ENCODE data around the gene RYK. TPM values are rescaled to one million over a fixed set of nuclear protein-coding genes. Genes with fewer than 3 reads are reported as not detected.
A peak's percentile ranks its signal among the peaks of the same experiment; 100 is the strongest.

RYK gene
- 10 to 100 TPM; 18.7 to 21.0 TPM for total RNA-seq

GRCh38 chr3:134250717-134251220 is at the start of gene RYK:
TSS of gene RYK (minus strand) at chr3:134250859. CDS start at chr3:134250654, 205 bp downstream.
- peaks cover 11% of the 10 kb centered on the region for H3K27me3 Mint-ChIP-seq
- peak within 1 kb of the TSS; percentile 89 for H3K4me3 Mint-ChIP-seq
- peaks cover 19% of the 10 kb centered on the region for H3K36me3 Mint-ChIP-seq
- peaks cover 58% of the 10 kb centered on the region for H3K4me1 Mint-ChIP-seq
- DNase-seq: peak; percentile 85
- peak within 1 kb of the TSS; percentile 93 for H3K27ac Mint-ChIP-seq
- peaks cover 6% of the 10 kb centered on the region for H3K9me3 Mint-ChIP-seq

- H3K4me1 Mint-ChIP-seq: no peaks in the 10 kb centered on the region
- no peak for DNase-seq
- H3K4me3 Mint-ChIP-seq: no peak overlapping the region
- H3K36me3 Mint-ChIP-seq: no peaks in the 10 kb centered on the region
- no peak overlapping the region for H3K27ac Mint-ChIP-seq
- peaks cover 38% of the 10 kb centered on the region for H3K27me3 Mint-ChIP-seq
- H3K9me3 Mint-ChIP-seq: peaks cover 5% of the 10 kb centered on the region
Observed at GRCh38 chr3:134299888-134300206, 49.2 kb upstream of the RYK start.

- Mint-ChIP-seq H3K9me3 (peaks cover 5% of the 10 kb centered on the region), H3K27ac (no peak overlapping the region), H3K27me3 (peaks cover 36% of the 10 kb centered on the region), H3K36me3 (no peaks in the 10 kb centered on the region), H3K4me1 (no peaks in the 10 kb centered on the region), H3K4me3 (no peak overlapping the region)
- DNase-seq: no peak
Observed at GRCh38 chr3:134299185-134299887, 48.7 kb upstream of the RYK start.

- Mint-ChIP-seq H3K27ac (no peak overlapping the region), H3K4me3 (no peak overlapping the region), H3K9me3 (peaks cover 5% of the 10 kb centered on the region), H3K4me1 (no peaks in the 10 kb centered on the region), H3K36me3 (no peaks in the 10 kb centered on the region), H3K27me3 (peaks cover 27% of the 10 kb centered on the region)
- DNase-seq: no peak
Observed at GRCh38 chr3:134298249-134298648, 47.6 kb upstream of the RYK start.

- Mint-ChIP-seq H3K4me1 (no peaks in the 10 kb centered on the region), H3K36me3 (no peaks in the 10 kb centered on the region), H3K4me3 (no peak overlapping the region), H3K27ac (no peak overlapping the region), H3K9me3 (peaks cover 5% of the 10 kb centered on the region), H3K27me3 (peaks cover 27% of the 10 kb centered on the region)
- no peak for DNase-seq
Observed at GRCh38 chr3:134296616-134297015, 46.0 kb upstream of the RYK start.

GRCh38 chr3:134295930-134296329 is 45.3 kb upstream of the RYK start:
- Mint-ChIP-seq H3K4me3 (no peak overlapping the region), H3K36me3 (no peaks in the 10 kb centered on the region), H3K27me3 (peaks cover 33% of the 10 kb centered on the region), H3K27ac (no peak overlapping the region), H3K4me1 (peaks cover 2% of the 10 kb centered on the region), H3K9me3 (peaks cover 5% of the 10 kb centered on the region)
- DNase-seq: no peak

- Mint-ChIP-seq H3K9me3 (peaks cover 5% of the 10 kb centered on the region), H3K27ac (no peak overlapping the region), H3K36me3 (no peaks in the 10 kb centered on the region), H3K4me1 (peaks cover 2% of the 10 kb centered on the region), H3K27me3 (peaks cover 34% of the 10 kb centered on the region), H3K4me3 (no peak overlapping the region)
- peak; percentile 64 for DNase-seq
Observed at GRCh38 chr3:134294302-134295280, 43.9 kb upstream of the RYK start.

GRCh38 chr3:134291319-134292254 is 40.9 kb upstream of the RYK start:
- no peaks in the 10 kb centered on the region for H3K36me3 Mint-ChIP-seq
- H3K9me3 Mint-ChIP-seq: peaks cover 5% of the 10 kb centered on the region
- no peak overlapping the region for H3K27ac Mint-ChIP-seq
- peaks cover 48% of the 10 kb centered on the region for H3K27me3 Mint-ChIP-seq
- H3K4me3 Mint-ChIP-seq: no peak overlapping the region
- DNase-seq: no peak
- H3K4me1 Mint-ChIP-seq: peaks cover 2% of the 10 kb centered on the region

- Mint-ChIP-seq H3K27ac (no peak overlapping the region), H3K4me1 (peaks cover 2% of the 10 kb centered on the region), H3K27me3 (peaks cover 50% of the 10 kb centered on the region), H3K4me3 (no peak overlapping the region), H3K36me3 (no peaks in the 10 kb centered on the region), H3K9me3 (no peaks in the 10 kb centered on the region)
- no peak for DNase-seq
Observed at GRCh38 chr3:134287512-134287911, 36.9 kb upstream of the RYK start.

GRCh38 chr3:134284438-134284837 is 33.8 kb upstream of the RYK start:
- Mint-ChIP-seq H3K27me3 (peaks cover 49% of the 10 kb centered on the region), H3K36me3 (no peaks in the 10 kb centered on the region), H3K27ac (no peak overlapping the region), H3K4me3 (no peak overlapping the region), H3K9me3 (no peaks in the 10 kb centered on the region), H3K4me1 (no peaks in the 10 kb centered on the region)
- DNase-seq: no peak

GRCh38 chr3:134282659-134283047 is 32.0 kb upstream of the RYK start:
- Mint-ChIP-seq H3K36me3 (no peaks in the 10 kb centered on the region), H3K4me1 (no peaks in the 10 kb centered on the region), H3K4me3 (no peak overlapping the region), H3K27me3 (peaks cover 33% of the 10 kb centered on the region), H3K27ac (no peak overlapping the region), H3K9me3 (no peaks in the 10 kb centered on the region)
- DNase-seq: no peak

GRCh38 chr3:134281912-134282658 is 31.4 kb upstream of the RYK start:
- no peak overlapping the region for H3K4me3 Mint-ChIP-seq
- no peaks in the 10 kb centered on the region for H3K9me3 Mint-ChIP-seq
- no peaks in the 10 kb centered on the region for H3K4me1 Mint-ChIP-seq
- peaks cover 27% of the 10 kb centered on the region for H3K27me3 Mint-ChIP-seq
- no peaks in the 10 kb centered on the region for H3K36me3 Mint-ChIP-seq
- no peak overlapping the region for H3K27ac Mint-ChIP-seq
- no peak for DNase-seq

GRCh38 chr3:134279466-134279865 is 28.8 kb upstream of the RYK start:
- no peak overlapping the region for H3K4me3 Mint-ChIP-seq
- H3K27me3 Mint-ChIP-seq: peaks cover 35% of the 10 kb centered on the region
- H3K4me1 Mint-ChIP-seq: no peaks in the 10 kb centered on the region
- no peak for DNase-seq
- H3K9me3 Mint-ChIP-seq: peaks cover under 1% of the 10 kb centered on the region
- H3K36me3 Mint-ChIP-seq: no peaks in the 10 kb centered on the region
- no peak overlapping the region for H3K27ac Mint-ChIP-seq

- peaks cover 53% of the 10 kb centered on the region for H3K27me3 Mint-ChIP-seq
- no peak overlapping the region for H3K4me3 Mint-ChIP-seq
Observed at GRCh38 chr3:134277066-134277660, 26.5 kb upstream of the RYK start.

More at GRCh38 chr3:134277066-134277660, 26.5 kb upstream of the RYK start:
- no peaks in the 10 kb centered on the region for H3K4me1 Mint-ChIP-seq
- H3K36me3 Mint-ChIP-seq: no peaks in the 10 kb centered on the region
- H3K9me3 Mint-ChIP-seq: peaks cover 2% of the 10 kb centered on the region
- no peak for DNase-seq
- no peak overlapping the region for H3K27ac Mint-ChIP-seq
